HCT116 (cell line): ENCODE measurements around the gene SH3D19.

ENCODE experiments used
- ELF1 ChIP-seq: IDR thresholded peaks from 2 replicates; pipeline ENCODE4 v1.6.1; 2012; ENCODE audit warnings: low read depth, borderline replicate concordance
- EZH2 ChIP-seq: fragments of 200-600 bp; sonication (generic); IDR thresholded peaks from 2 replicates; pipeline ENCODE4 v1.6.1; 2017; ENCODE audit warnings: antibody characterized with exemption, mixed run types
- FOSL1 ChIP-seq: IDR thresholded peaks from 2 replicates; pipeline ENCODE4 v1.6.1; 2012; ENCODE audit warnings: low read depth
- MAX ChIP-seq: IDR thresholded peaks from 2 replicates; pipeline ENCODE4 v1.6.1; 2012
- POLR2A ChIP-seq: IDR thresholded peaks from 2 replicates; pipeline ENCODE4 v1.7.0; 2011; ENCODE audit warnings: borderline replicate concordance; ENCODE audit not compliant: insufficient read depth, insufficient read length; ENCODE audit errors: extremely low read depth
- POLR2AphosphoS5 ChIP-seq: IDR thresholded peaks from 2 replicates; pipeline ENCODE4 v1.6.1; 2011; ENCODE audit warnings: mild to moderate bottlenecking, low read depth, low read length, moderate library complexity
- RAD21 ChIP-seq: IDR thresholded peaks from 2 replicates; pipeline ENCODE4 v1.6.1; 2012; ENCODE audit warnings: low read depth, mild to moderate bottlenecking
- REST ChIP-seq: IDR thresholded peaks from 2 replicates; pipeline ENCODE4 v1.6.1; 2012; ENCODE audit warnings: low read depth
- SP1 ChIP-seq: IDR thresholded peaks from 2 replicates; pipeline ENCODE4 v1.6.1; 2012; ENCODE audit warnings: low read depth
- ZFX ChIP-seq: fragments of 450-650 bp; IDR thresholded peaks from 2 replicates; pipeline ENCODE4 v1.6.1; 2017
- TF ChIP-seq, protein P1 (sequence below), 3 experiments: fragments of 200-600 bp in 1 of 3; sonication (generic) in 1 of 3; IDR thresholded peaks in 2 of 3; conservative IDR thresholded peaks in 1 of 3; 2 replicates each; pipeline ENCODE4 v1.5.1; 2012 to 2017; ENCODE audit warnings: low read depth in 2 of 3, low read length in 2 of 3, antibody characterized with exemption in 1 of 3, borderline replicate concordance in 1 of 3, control low read depth in 1 of 3, mild to moderate bottlenecking in 1 of 3, mixed read lengths in 1 of 3, mixed run types in 1 of 3, moderate library complexity in 1 of 3; ENCODE audit not compliant: insufficient read depth in 1 of 3
- TF ChIP-seq, protein P2 (sequence below): IDR thresholded peaks from 2 replicates; pipeline ENCODE4 v1.6.1; 2012

- TF ChIP-seq FOSL1 (no peak), EZH2 (no peak), ZFX (no peak), POLR2AphosphoS5 (no peak), MAX (no peak), REST (no peak), POLR2A (no peak), ELF1 (no peak), SP1 (no peak), RAD21 (no peak)
- TF ChIP-seq, protein P1, sequence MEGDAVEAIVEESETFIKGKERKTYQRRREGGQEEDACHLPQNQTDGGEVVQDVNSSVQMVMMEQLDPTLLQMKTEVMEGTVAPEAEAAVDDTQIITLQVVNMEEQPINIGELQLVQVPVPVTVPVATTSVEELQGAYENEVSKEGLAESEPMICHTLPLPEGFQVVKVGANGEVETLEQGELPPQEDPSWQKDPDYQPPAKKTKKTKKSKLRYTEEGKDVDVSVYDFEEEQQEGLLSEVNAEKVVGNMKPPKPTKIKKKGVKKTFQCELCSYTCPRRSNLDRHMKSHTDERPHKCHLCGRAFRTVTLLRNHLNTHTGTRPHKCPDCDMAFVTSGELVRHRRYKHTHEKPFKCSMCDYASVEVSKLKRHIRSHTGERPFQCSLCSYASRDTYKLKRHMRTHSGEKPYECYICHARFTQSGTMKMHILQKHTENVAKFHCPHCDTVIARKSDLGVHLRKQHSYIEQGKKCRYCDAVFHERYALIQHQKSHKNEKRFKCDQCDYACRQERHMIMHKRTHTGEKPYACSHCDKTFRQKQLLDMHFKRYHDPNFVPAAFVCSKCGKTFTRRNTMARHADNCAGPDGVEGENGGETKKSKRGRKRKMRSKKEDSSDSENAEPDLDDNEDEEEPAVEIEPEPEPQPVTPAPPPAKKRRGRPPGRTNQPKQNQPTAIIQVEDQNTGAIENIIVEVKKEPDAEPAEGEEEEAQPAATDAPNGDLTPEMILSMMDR (IDR thresholded peaks at IDR 0.05 in 2 of 3, conservative IDR thresholded peaks at IDR 0.05 in 1 of 3; ENCODE audit: borderline replicate concordance in 1 of 3, insufficient read depth in 1 of 3, low read depth in 2 of 3, low read length in 2 of 3), result no peak
- TF ChIP-seq, protein P2, sequence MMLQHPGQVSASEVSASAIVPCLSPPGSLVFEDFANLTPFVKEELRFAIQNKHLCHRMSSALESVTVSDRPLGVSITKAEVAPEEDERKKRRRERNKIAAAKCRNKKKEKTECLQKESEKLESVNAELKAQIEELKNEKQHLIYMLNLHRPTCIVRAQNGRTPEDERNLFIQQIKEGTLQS, result no peak
Observed at GRCh38 chr4:151359576-151359975, 34.2 kb upstream of the SH3D19 start.
